B cell (primary cell): ENCODE results near the gene HMOX2.

Experiments
- CTCF ChIP-seq: fragments of 200-600 bp; IDR thresholded peaks from one replicate; pipeline ENCODE4 v1.8.0; 2022; ENCODE audit warnings: antibody characterized with exemption, mild to moderate bottlenecking
- EZH2 ChIP-seq: IDR thresholded peaks from 2 replicates; pipeline ENCODE4 v1.6.1; 2012; ENCODE audit warnings: borderline replicate concordance, low read depth, mild to moderate bottlenecking, moderate library complexity, low read length; ENCODE audit not compliant: insufficient read depth, poor library complexity, severe bottlenecking

- TF ChIP-seq CTCF, result no peak
- TF ChIP-seq EZH2, result no peak
Measured at GRCh38 chr16:4525069-4525468, 48.9 kb downstream of the HMOX2 start.
